H9 (cell line): ENCODE results near the gene ATAD3C. TPM values are rescaled to one million over a fixed set of nuclear protein-coding genes. Genes with fewer than 3 reads are reported as not detected.
A peak's percentile ranks its signal among the peaks of the same experiment; 100 is the strongest.

ENCODE experiments used
- DNase-seq: peaks from one replicate; pipeline ENCODE4 v3.0.0-alpha.2; 2017
- H2AFZ ChIP-seq: one replicate; pipeline ENCODE4 v1.6.1; 2013; ENCODE audit warnings: mild to moderate bottlenecking, low read length, control low read depth, moderate library complexity
- H2AK5ac ChIP-seq: 2 replicates; pipeline ENCODE4 v1.6.1; 2013; ENCODE audit warnings: low read length, control low read depth, mixed read lengths; ENCODE audit not compliant: insufficient read length
- H2BK120ac ChIP-seq: one replicate; pipeline ENCODE4 v1.6.1; 2013; ENCODE audit warnings: low read depth, mild to moderate bottlenecking, low read length, control low read depth, inconsistent platforms; ENCODE audit not compliant: poor library complexity, severe bottlenecking
- H2BK12ac ChIP-seq: 2 replicates; pipeline ENCODE4 v1.6.1; 2013; ENCODE audit warnings: low read length, control low read depth, mixed read lengths, low read depth; ENCODE audit not compliant: insufficient read length
- H2BK15ac ChIP-seq: 2 replicates; pipeline ENCODE4 v1.6.1; 2013; ENCODE audit warnings: low read depth, low read length, control low read depth
- H2BK20ac ChIP-seq: one replicate; pipeline ENCODE4 v1.6.1; 2013; ENCODE audit warnings: low read depth, mild to moderate bottlenecking, low read length, control low read depth, inconsistent platforms; ENCODE audit not compliant: poor library complexity, severe bottlenecking
- H2BK5ac ChIP-seq: 2 replicates; pipeline ENCODE4 v1.6.1; 2013; ENCODE audit warnings: low read length, control low read depth, mixed read lengths; ENCODE audit not compliant: insufficient read length
- H3K14ac ChIP-seq: 2 replicates; pipeline ENCODE4 v1.6.1; 2013; ENCODE audit warnings: low read length, control low read depth; ENCODE audit not compliant: insufficient read depth
- H3K18ac ChIP-seq: 2 replicates; pipeline ENCODE4 v1.6.1; 2013; ENCODE audit warnings: low read depth, mild to moderate bottlenecking, mixed read lengths, low read length, control low read depth; ENCODE audit not compliant: insufficient read length
- H3K23ac ChIP-seq: 2 replicates; pipeline ENCODE4 v1.6.1; 2013; ENCODE audit warnings: low read length, control low read depth, mixed read lengths, low read depth; ENCODE audit not compliant: insufficient read length
- H3K23me2 ChIP-seq: 2 replicates; pipeline ENCODE4 v1.6.1; 2013; ENCODE audit warnings: low read depth, mild to moderate bottlenecking, mixed read lengths, low read length, control low read depth; ENCODE audit not compliant: insufficient read length, poor library complexity, severe bottlenecking
- H3K27ac ChIP-seq: 2 replicates; pipeline ENCODE4 v1.5.1; 2013; ENCODE audit warnings: low read length, control low read depth, mixed read lengths, low read depth; ENCODE audit not compliant: insufficient read length
- H3K27me3 ChIP-seq: 2 replicates; pipeline ENCODE4 v1.6.1; 2013; ENCODE audit warnings: low read length, control low read depth, inconsistent platforms; ENCODE audit not compliant: insufficient read depth
- H3K4ac ChIP-seq: 2 replicates; pipeline ENCODE4 v1.6.1; 2013; ENCODE audit warnings: low read depth, mild to moderate bottlenecking, control low read depth, inconsistent platforms, low read length, moderate library complexity
- H3K4me1 ChIP-seq: 2 replicates; pipeline ENCODE4 v1.6.1; 2013; ENCODE audit warnings: low read length, control low read depth, inconsistent platforms; ENCODE audit not compliant: insufficient read depth
- H3K4me2 ChIP-seq: 2 replicates; pipeline ENCODE4 v1.6.1; 2013; ENCODE audit warnings: low read length, control low read depth, mixed read lengths; ENCODE audit not compliant: insufficient read length, insufficient read depth
- H3K56ac ChIP-seq: 2 replicates; pipeline ENCODE4 v1.6.1; 2013; ENCODE audit warnings: low read depth, mild to moderate bottlenecking, mixed read lengths, low read length, control low read depth; ENCODE audit not compliant: insufficient read length
- H3K79me1 ChIP-seq: 2 replicates; pipeline ENCODE4 v1.6.1; 2013; ENCODE audit warnings: low read depth, mild to moderate bottlenecking, moderate library complexity, low read length, control low read depth, inconsistent platforms; ENCODE audit not compliant: insufficient read depth, poor library complexity, severe bottlenecking
- H3K79me2 ChIP-seq: 2 replicates; pipeline ENCODE4 v1.6.1; 2013; ENCODE audit warnings: low read length, control low read depth, inconsistent platforms; ENCODE audit not compliant: insufficient read depth
- H3K9ac ChIP-seq: 2 replicates; pipeline ENCODE4 v1.6.1; 2013; ENCODE audit warnings: low read length, control low read depth, mixed read lengths; ENCODE audit not compliant: insufficient read length; ENCODE audit errors: extremely low read depth
- H3K9me3 ChIP-seq: one replicate; pipeline ENCODE4 v1.6.1; 2013; ENCODE audit warnings: low read depth, low read length, inconsistent platforms; ENCODE audit not compliant: control insufficient read depth
- H3T11ph ChIP-seq: one replicate; pipeline ENCODE4 v1.6.1; 2013; ENCODE audit warnings: mild to moderate bottlenecking, low read length, control low read depth, inconsistent platforms
- H4K20me1 ChIP-seq: one replicate; pipeline ENCODE4 v1.6.1; 2013; ENCODE audit not compliant: control insufficient read depth, insufficient read length, insufficient read depth
- H4K5ac ChIP-seq: 2 replicates; pipeline ENCODE4 v1.6.1; 2013; ENCODE audit warnings: low read depth, mild to moderate bottlenecking, mixed read lengths, low read length, control low read depth; ENCODE audit not compliant: insufficient read length
- H4K8ac ChIP-seq: replicated peaks from 2 replicates; pipeline ENCODE4 v1.6.1; 2013; ENCODE audit warnings: low read length, control low read depth, mixed read lengths, low read depth; ENCODE audit not compliant: insufficient read length
- H4K91ac ChIP-seq: 2 replicates; pipeline ENCODE4 v1.6.1; 2013; ENCODE audit warnings: low read depth, mild to moderate bottlenecking, moderate library complexity, mixed read lengths, low read length, control low read depth; ENCODE audit not compliant: insufficient read length
- H3K27ac Mint-ChIP-seq, 3 experiments: 2 replicates in 2 of 3; 3 replicates in 1 of 3; pipeline ENCODE4 v1.8.0; 2020 to 2021; ENCODE audit warnings: mixed read lengths in 3 of 3, mild to moderate bottlenecking in 1 of 3, moderate library complexity in 1 of 3
- H3K27me3 Mint-ChIP-seq: 2 replicates; pipeline ENCODE4 v1.8.0; 2021; ENCODE audit warnings: low read depth, mild to moderate bottlenecking, moderate library complexity, mixed read lengths
- H3K36me3 Mint-ChIP-seq, 3 experiments: 2 replicates in 2 of 3; 3 replicates in 1 of 3; pipeline ENCODE4 v1.8.0; 2020 to 2021; ENCODE audit warnings: low read depth in 3 of 3, mixed read lengths in 3 of 3; ENCODE audit not compliant: insufficient read depth in 1 of 3
- H3K4me1 Mint-ChIP-seq, 2 experiments: 2 replicates each; pipeline ENCODE4 v1.8.0; 2020; ENCODE audit warnings: mixed read lengths in 2 of 2
- H3K4me3 Mint-ChIP-seq, 2 experiments: 2 replicates in 1 of 2; 3 replicates in 1 of 2; pipeline ENCODE4 v1.8.0; 2020 to 2021; ENCODE audit warnings: mild to moderate bottlenecking in 2 of 2, mixed read lengths in 2 of 2, moderate library complexity in 1 of 2
- H3K9me3 Mint-ChIP-seq, 2 experiments: 2 replicates in 1 of 2; 3 replicates in 1 of 2; pipeline ENCODE4 v1.8.0; 2020; ENCODE audit warnings: mild to moderate bottlenecking in 2 of 2, mixed read lengths in 2 of 2, moderate library complexity in 1 of 2
- CTCF ChIP-seq: fragments of 200-600 bp; sonication (generic); conservative IDR thresholded peaks from 3 replicates; pipeline ENCODE4 v1.8.0; 2021; ENCODE audit warnings: antibody characterized with exemption, mild to moderate bottlenecking
- WGBS: extraction: QIAGEN DNeasy Blood & Tissue Kit; methylation state at CpG from one replicate; pipeline ENCODE4 v1.1.7; 2013; ENCODE audit warnings: missing lambda C conversion rate, low lambda C conversion rate, mixed read lengths; ENCODE audit not compliant: insufficient read length; ENCODE audit errors: extremely low coverage; 5-methylcytosine and 5-hydroxymethylcytosine counted together
- total RNA-seq: library from RNA; stranded (reverse); gene quantifications from 2 replicates; pipeline ENCODE4 v1.2.1, GENCODE V29; 2021

Gene ATAD3C
- total RNA-seq, 1 experiment from 2014 or later = 7.7 TPM

- no peak for DNase-seq
- Histone ChIP-seq H3K27ac (no peak overlapping the region), H3K18ac (no peak overlapping the region), H2BK12ac (no peak overlapping the region), H2BK20ac (no peak overlapping the region), H3K79me1 (no peaks in the 10 kb centered on the region), H3T11ph (no peak overlapping the region), H3K9me3 (no peaks in the 10 kb centered on the region), H3K4ac (no peak overlapping the region), H2AFZ (no peak overlapping the region), H4K5ac (no peak overlapping the region), H2BK5ac (no peak overlapping the region), H4K8ac (no peak overlapping the region), H2BK15ac (no peak overlapping the region), H3K14ac (no peak overlapping the region), H4K20me1 (no peaks in the 10 kb centered on the region), H3K79me2 (no peaks in the 10 kb centered on the region), H3K23ac (no peak overlapping the region), H4K91ac (no peak overlapping the region), H3K23me2 (no peaks in the 10 kb centered on the region), H3K56ac (no peak overlapping the region), H3K4me1 (no peaks in the 10 kb centered on the region), H3K4me2 (no peak overlapping the region), H2BK120ac (no peak overlapping the region), H3K27me3 (no peaks in the 10 kb centered on the region), H2AK5ac (no peak overlapping the region), H3K9ac (no peak overlapping the region)
- Mint-ChIP-seq H3K4me3 (peak overlapping the region in 1 of 2 experiments; percentile 51; a peak in 1 of 5 replicates), H3K27me3 (no peaks in the 10 kb centered on the region), H3K9me3 (peaks cover 2 to 6% of the 10 kb centered on the region in 2 experiments; a peak in 3 of 5 replicates), H3K4me1 (no peaks in the 10 kb centered on the region), H3K27ac (no peak overlapping the region), H3K36me3 (peaks cover 46 to 68% (median 62%) of the 10 kb centered on the region in 3 experiments)
- TF ChIP-seq CTCF = no peak
- no CpG with 5 or more reads among the region's 19 CpGs for WGBS
Observed at GRCh38 chr1:1489861-1490260, 40.4 kb downstream of the ATAD3C start.
